ENCODE results near the gene TMC5.

- no peak for TF ChIP-seq SIN3A (IDR thresholded peaks at IDR 0.05; ENCODE audit: borderline replicate concordance, low read depth, low read length)
- TF ChIP-seq TCF12 (IDR thresholded peaks at IDR 0.05): no peak
These were observed 68.4 kb downstream of the TMC5 start for GRCh38 chr16:19486051-19486450.

Data from SK-N-SH (cell line).